ENCODE data around the gene IGFBP2.

GRCh38 chr2:216632952-216633615 is at the start of gene IGFBP2:
- TF ChIP-seq CTCF (conservative IDR thresholded peaks at IDR 0.05 in 1 of 2, IDR thresholded peaks at IDR 0.05 in 1 of 2; ENCODE audit: extremely low read depth in 1 of 2, insufficient read depth in 1 of 2, low read depth in 1 of 2, low read length in 2 of 2) (no peak), EZH2 (IDR thresholded peaks at IDR 0.05; ENCODE audit: borderline replicate concordance, low read length) (no peak)
